Stimulated activated memory B cell treated with anti-CD40 and anti-IgM and Interleukin-4, amounts not matched to agents 10 μg/mL and 1 μg/mL and 100 μg/mL, for 72 hours (primary cell): Measurements from ENCODE around the gene LMBRD2.
A peak's percentile ranks its signal among the peaks of the same experiment; 100 is the strongest.

Experiments used
- ATAC-seq: fragments of 150-1000 bp; cut with Tn5 transposase; 2 replicates; pipeline ENCODE4 v1.10.0; 2021
- H3K27ac Mint-ChIP-seq: one replicate; pipeline ENCODE4 v1.8.0; 2022; ENCODE audit warnings: mild to moderate bottlenecking, mixed read lengths
- H3K27me3 Mint-ChIP-seq: one replicate; pipeline ENCODE4 v1.8.0; 2022; ENCODE audit warnings: mixed read lengths
- H3K36me3 Mint-ChIP-seq: one replicate; pipeline ENCODE4 v1.8.0; 2022; ENCODE audit warnings: mixed read lengths
- H3K4me1 Mint-ChIP-seq: one replicate; pipeline ENCODE4 v1.8.0; 2022; ENCODE audit warnings: mixed read lengths
- H3K4me3 Mint-ChIP-seq: one replicate; pipeline ENCODE4 v1.8.0; 2022; ENCODE audit warnings: mild to moderate bottlenecking, moderate library complexity, mixed read lengths
- H3K9me3 Mint-ChIP-seq: one replicate; pipeline ENCODE4 v1.8.0; 2022; ENCODE audit warnings: mixed read lengths

LMBRD2 gene

GRCh38 chr5:36096486-36096885 lies 55.2 kb downstream of the LMBRD2 start:
- ATAC-seq = no peak
- Mint-ChIP-seq H3K27ac (no peak overlapping the region), H3K4me1 (no peaks in the 10 kb centered on the region), H3K27me3 (no peaks in the 10 kb centered on the region), H3K9me3 (peaks cover 3% of the 10 kb centered on the region), H3K4me3 (no peak overlapping the region), H3K36me3 (peaks cover 9% of the 10 kb centered on the region)

DNA sequence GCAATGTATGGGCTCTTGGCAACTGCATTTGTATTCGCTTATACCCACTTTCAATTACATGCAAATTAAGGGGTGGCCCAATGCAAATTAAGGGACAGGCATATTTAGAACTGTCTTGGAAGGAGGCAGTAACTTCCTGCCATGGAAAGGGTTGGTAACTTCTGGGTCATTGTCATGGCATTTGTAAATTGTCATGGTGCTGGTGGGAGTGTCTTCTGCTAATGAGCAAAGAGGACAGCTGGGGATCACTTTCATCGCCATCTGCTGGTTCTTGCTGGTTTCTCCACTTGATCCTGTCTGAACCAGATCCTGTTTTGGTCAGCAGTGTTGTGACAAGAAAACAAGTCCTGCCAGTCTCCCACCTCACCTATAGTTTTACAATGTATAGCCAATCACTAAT lies 61.7 kb downstream of the LMBRD2 start:
- ATAC-seq = peak; percentile 34
- peaks cover 14% of the 10 kb centered on the region for H3K27me3 Mint-ChIP-seq
- no peak overlapping the region for H3K4me3 Mint-ChIP-seq
- no peaks in the 10 kb centered on the region for H3K4me1 Mint-ChIP-seq
- no peak overlapping the region for H3K27ac Mint-ChIP-seq
- H3K9me3 Mint-ChIP-seq = peaks cover 11% of the 10 kb centered on the region
- no peaks in the 10 kb centered on the region for H3K36me3 Mint-ChIP-seq

- Mint-ChIP-seq H3K4me3 (no peak overlapping the region), H3K4me1 (no peaks in the 10 kb centered on the region), H3K27ac (no peak overlapping the region), H3K27me3 (peaks cover 46% of the 10 kb centered on the region), H3K9me3 (no peaks in the 10 kb centered on the region), H3K36me3 (no peaks in the 10 kb centered on the region)
- peak; percentile 75 for ATAC-seq
Observed at GRCh38 chr5:36079200-36079781, 72.4 kb downstream of the LMBRD2 start.

GRCh38 chr5:36078430-36078829 lies 73.3 kb downstream of the LMBRD2 start:
- ATAC-seq = no peak
- H3K9me3 Mint-ChIP-seq = no peaks in the 10 kb centered on the region
- no peak overlapping the region for H3K4me3 Mint-ChIP-seq
- H3K27me3 Mint-ChIP-seq = peaks cover 41% of the 10 kb centered on the region
- no peaks in the 10 kb centered on the region for H3K36me3 Mint-ChIP-seq
- no peak overlapping the region for H3K27ac Mint-ChIP-seq
- H3K4me1 Mint-ChIP-seq = no peaks in the 10 kb centered on the region

GRCh38 chr5:36073595-36074216 lies 78.0 kb downstream of the LMBRD2 start:
- H3K4me1 Mint-ChIP-seq = peaks cover 8% of the 10 kb centered on the region
- H3K9me3 Mint-ChIP-seq = no peaks in the 10 kb centered on the region
- H3K4me3 Mint-ChIP-seq = no peak overlapping the region
- no peaks in the 10 kb centered on the region for H3K36me3 Mint-ChIP-seq
- no peak overlapping the region for H3K27ac Mint-ChIP-seq
- ATAC-seq = no peak
- peaks cover 38% of the 10 kb centered on the region for H3K27me3 Mint-ChIP-seq

GRCh38 chr5:36070687-36071571 lies 80.8 kb downstream of the LMBRD2 start:
- H3K27me3 Mint-ChIP-seq = peaks cover 36% of the 10 kb centered on the region
- no peaks in the 10 kb centered on the region for H3K9me3 Mint-ChIP-seq
- H3K4me3 Mint-ChIP-seq = peak overlapping the region; percentile 36
- H3K36me3 Mint-ChIP-seq = no peaks in the 10 kb centered on the region
- peaks cover 14% of the 10 kb centered on the region for H3K4me1 Mint-ChIP-seq
- no peak for ATAC-seq
- H3K27ac Mint-ChIP-seq = no peak overlapping the region

GRCh38 chr5:36068751-36069281 lies 82.9 kb downstream of the LMBRD2 start:
- Mint-ChIP-seq H3K27me3 (peaks cover 36% of the 10 kb centered on the region), H3K36me3 (no peaks in the 10 kb centered on the region), H3K9me3 (no peaks in the 10 kb centered on the region), H3K4me1 (peaks cover 14% of the 10 kb centered on the region), H3K4me3 (no peak overlapping the region), H3K27ac (no peak overlapping the region)
- ATAC-seq = no peak

DNA sequence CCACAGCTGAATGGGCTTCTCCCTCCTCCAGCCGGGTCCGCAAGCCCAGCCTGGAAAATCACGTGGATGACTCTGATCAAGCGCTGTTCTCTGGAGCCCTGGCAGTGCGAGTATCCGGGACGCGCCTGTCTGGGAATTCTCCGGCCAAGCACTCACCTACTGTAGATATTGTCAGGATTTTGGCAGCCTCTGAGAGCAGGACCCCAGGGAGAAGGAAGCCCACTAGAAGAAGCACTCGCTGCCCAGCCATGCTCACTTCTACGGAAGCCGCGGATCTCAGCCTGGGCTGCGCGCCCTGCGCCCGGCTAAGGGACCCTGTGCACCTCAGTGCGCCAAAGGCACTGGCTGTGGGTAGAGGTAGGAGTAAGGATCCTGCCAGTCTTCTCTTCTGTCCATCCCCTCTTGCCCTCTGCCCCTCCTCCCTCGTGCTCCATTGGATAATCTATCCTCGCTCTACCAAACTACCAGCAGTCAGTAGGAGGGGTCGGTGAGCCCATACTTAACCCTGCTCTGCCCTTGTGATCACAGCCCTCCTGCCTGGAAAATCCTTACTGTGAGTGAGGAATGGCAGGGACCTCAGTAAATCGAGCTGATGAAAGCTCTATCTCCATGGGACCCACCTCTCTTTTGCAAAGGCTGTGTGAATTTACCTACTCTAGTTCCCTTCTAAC lies 85.0 kb downstream of the LMBRD2 start, which contains the start of gene UGT3A2:
Gene UGT3A2 (minus strand): TSS at position 343 of the 671 bp plus-strand sequence. CDS start 93 bp downstream, at position 250.
- Mint-ChIP-seq H3K9me3 (no peaks in the 10 kb centered on the region), H3K4me3 (no peak within 1 kb of the TSS), H3K36me3 (no peaks in the 10 kb centered on the region), H3K27ac (no peak within 1 kb of the TSS), H3K27me3 (peaks cover 36% of the 10 kb centered on the region), H3K4me1 (peaks cover 14% of the 10 kb centered on the region)
- ATAC-seq = peak; percentile 21

GRCh38 chr5:36066001-36066539 lies 85.6 kb downstream of the LMBRD2 start:
- no peak overlapping the region for H3K27ac Mint-ChIP-seq
- no peaks in the 10 kb centered on the region for H3K36me3 Mint-ChIP-seq
- H3K4me1 Mint-ChIP-seq = peaks cover 8% of the 10 kb centered on the region
- H3K27me3 Mint-ChIP-seq = peaks cover 36% of the 10 kb centered on the region
- no peaks in the 10 kb centered on the region for H3K9me3 Mint-ChIP-seq
- no peak for ATAC-seq
- H3K4me3 Mint-ChIP-seq = no peak overlapping the region

DNA sequence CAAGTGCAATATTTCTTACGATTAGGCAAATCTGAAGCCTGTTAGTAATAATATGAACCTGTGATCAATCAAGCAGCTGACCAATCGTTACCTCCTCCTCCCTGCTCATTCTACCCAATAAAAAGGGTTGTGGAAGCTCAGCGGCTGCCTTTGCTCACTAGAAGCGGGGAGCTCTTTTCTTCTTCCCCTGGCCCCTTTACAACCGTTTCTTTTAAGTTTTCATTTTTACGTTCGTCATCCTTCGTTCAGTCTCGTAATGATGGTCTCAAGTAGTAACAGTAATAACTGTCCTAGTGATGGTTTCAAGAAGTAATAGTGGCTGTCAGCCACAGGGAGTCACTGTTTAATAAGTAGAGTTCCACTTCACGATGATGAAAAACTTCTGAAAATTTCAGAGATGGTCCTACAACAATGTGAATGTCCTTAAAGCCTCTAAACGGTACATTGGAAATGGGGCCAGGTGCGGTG lies 91.2 kb downstream of the LMBRD2 start:
- H3K4me3 Mint-ChIP-seq = no peak overlapping the region
- peaks cover 22% of the 10 kb centered on the region for H3K27me3 Mint-ChIP-seq
- H3K4me1 Mint-ChIP-seq = peaks cover 6% of the 10 kb centered on the region
- H3K9me3 Mint-ChIP-seq = no peaks in the 10 kb centered on the region
- no peak for ATAC-seq
- no peaks in the 10 kb centered on the region for H3K36me3 Mint-ChIP-seq
- no peak overlapping the region for H3K27ac Mint-ChIP-seq

- Mint-ChIP-seq H3K27me3 (peaks cover 24% of the 10 kb centered on the region), H3K36me3 (no peaks in the 10 kb centered on the region), H3K9me3 (no peaks in the 10 kb centered on the region), H3K4me3 (no peak overlapping the region), H3K27ac (no peak overlapping the region), H3K4me1 (peaks cover 6% of the 10 kb centered on the region)
- ATAC-seq = peak; percentile 31
Observed at GRCh38 chr5:36059571-36060419, 91.9 kb downstream of the LMBRD2 start.

DNA sequence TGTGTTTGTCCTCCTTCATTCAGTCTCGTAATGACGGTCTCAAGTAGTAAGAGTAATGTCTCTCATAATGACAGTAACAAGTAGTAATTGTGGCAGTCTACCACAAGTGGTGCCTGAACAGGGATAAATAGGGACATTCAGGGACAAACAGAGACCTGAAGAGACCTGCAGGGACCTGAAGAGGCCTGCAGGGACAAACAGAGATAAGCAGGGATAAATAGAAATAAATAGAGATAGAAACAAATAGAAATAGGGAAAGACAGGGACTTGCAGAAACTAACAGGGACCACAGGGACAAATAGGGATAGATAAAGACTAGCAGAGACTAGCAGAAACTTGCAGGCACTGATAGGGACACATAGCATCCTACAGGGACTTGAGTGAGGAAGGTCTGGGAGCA lies 92.9 kb downstream of the LMBRD2 start:
- no peak overlapping the region for H3K27ac Mint-ChIP-seq
- ATAC-seq = no peak
- H3K9me3 Mint-ChIP-seq = no peaks in the 10 kb centered on the region
- no peak overlapping the region for H3K4me3 Mint-ChIP-seq
- no peaks in the 10 kb centered on the region for H3K36me3 Mint-ChIP-seq
- peaks cover 6% of the 10 kb centered on the region for H3K4me1 Mint-ChIP-seq
- H3K27me3 Mint-ChIP-seq = peaks cover 24% of the 10 kb centered on the region

GRCh38 chr5:36057386-36057785 lies 94.3 kb downstream of the LMBRD2 start:
- H3K9me3 Mint-ChIP-seq = no peaks in the 10 kb centered on the region
- H3K27me3 Mint-ChIP-seq = peaks cover 24% of the 10 kb centered on the region
- H3K27ac Mint-ChIP-seq = no peak overlapping the region
- H3K36me3 Mint-ChIP-seq = no peaks in the 10 kb centered on the region
- H3K4me1 Mint-ChIP-seq = peaks cover 6% of the 10 kb centered on the region
- ATAC-seq = no peak
- no peak overlapping the region for H3K4me3 Mint-ChIP-seq

- Mint-ChIP-seq H3K36me3 (no peaks in the 10 kb centered on the region), H3K9me3 (no peaks in the 10 kb centered on the region), H3K27me3 (peaks cover 24% of the 10 kb centered on the region), H3K4me1 (peaks cover 6% of the 10 kb centered on the region), H3K4me3 (no peak overlapping the region), H3K27ac (no peak overlapping the region)
- no peak for ATAC-seq
Observed at GRCh38 chr5:36056422-36056821, 95.3 kb downstream of the LMBRD2 start.
